Measurements from ENCODE around the gene IFI6. TPM values are rescaled to one million over a fixed set of nuclear protein-coding genes. Genes with fewer than 3 reads are reported as not detected.
"Not testable (repeated sequence)": the region's sequence is repeated elsewhere in the genome, so short reads cannot be mapped to it uniquely, and the experiment has no call there.

IFI6 gene
- total and polyA plus RNA-seq, 5 donors = 46.2 to 145 (median 59.3) TPM

GRCh38 chr1:27690183-27690582, 18.2 kb upstream of the IFI6 start:
- H3K4me1 ChIP-seq (ENCODE audit: control insufficient read depth, insufficient read depth, low read length) = no peaks in the 10 kb centered on the region
- DNase-seq = no peak
- 57% methylated on average over 2 of the region's 2 CpGs for WGBS
- H3K27ac ChIP-seq (ENCODE audit: low read length) = no peak overlapping the region
- intact Hi-C loops (cut with DNase I) = no loop called here
- ATAC-seq = no peak
- no peak overlapping the region for H3K4me3 ChIP-seq (ENCODE audit: low read length)
- H3K27me3 ChIP-seq (ENCODE audit: control insufficient read depth, insufficient read depth) = no peaks in the 10 kb centered on the region
- no peaks in the 10 kb centered on the region for H3K9me3 ChIP-seq (ENCODE audit: control insufficient read depth, low read length)

- DNase-seq (no peak), ATAC-seq (peak in 1 of 2 donors; percentile 61)
- no peaks in the 10 kb centered on the region for H3K9me3 ChIP-seq (ENCODE audit: control insufficient read depth, low read length)
- WGBS = 50% methylated on average over 4 of the region's 4 CpGs
- H3K27me3 ChIP-seq (ENCODE audit: control insufficient read depth, insufficient read depth) = no peaks in the 10 kb centered on the region
- H3K27ac ChIP-seq (ENCODE audit: low read length) = peak overlapping the region; percentile 48
- no peaks in the 10 kb centered on the region for H3K4me1 ChIP-seq (ENCODE audit: control insufficient read depth, insufficient read depth, low read length)
- intact Hi-C loops (cut with DNase I) = no loop called here
- no peak overlapping the region for H3K4me3 ChIP-seq (ENCODE audit: low read length)
Observed at GRCh38 chr1:27689423-27690173, 17.6 kb upstream of the IFI6 start.

DNA sequence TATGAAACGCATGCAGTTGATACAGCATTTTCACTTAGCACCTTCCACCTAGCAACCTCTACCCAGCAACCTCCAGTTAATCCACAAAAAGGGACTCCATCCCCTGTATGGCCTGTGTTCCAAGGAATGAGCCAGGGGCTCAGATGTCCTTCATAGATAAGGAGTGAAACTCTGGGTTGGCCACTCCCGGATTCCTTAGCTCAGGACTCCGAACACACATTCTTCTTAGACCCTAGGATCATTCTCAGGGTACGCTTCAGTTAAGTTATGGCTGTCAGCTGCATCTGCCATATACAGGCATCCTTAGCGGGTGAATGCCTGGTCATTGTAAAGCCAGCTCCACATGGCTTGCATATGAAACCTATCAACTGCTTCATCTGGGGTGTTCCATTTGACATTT, 15.9 kb upstream of the IFI6 start:
- no peaks in the 10 kb centered on the region for H3K9me3 ChIP-seq (ENCODE audit: control insufficient read depth, low read length)
- intact Hi-C loops (cut with DNase I) = no loop called here
- H3K27ac ChIP-seq (ENCODE audit: low read length) = no peak overlapping the region
- no peaks in the 10 kb centered on the region for H3K27me3 ChIP-seq (ENCODE audit: control insufficient read depth, insufficient read depth)
- ATAC-seq (no peak), DNase-seq (no peak)
- no peak overlapping the region for H3K4me3 ChIP-seq (ENCODE audit: low read length)
- WGBS = 91% methylated on average over 5 of the region's 5 CpGs
- no peaks in the 10 kb centered on the region for H3K4me1 ChIP-seq (ENCODE audit: control insufficient read depth, insufficient read depth, low read length)

GRCh38 chr1:27686223-27686990, 14.4 kb upstream of the IFI6 start:
- 71% methylated on average over 21 of the region's 21 CpGs for WGBS
- ATAC-seq = no peak
- intact Hi-C loops (cut with DNase I) = no loop called here

DNA sequence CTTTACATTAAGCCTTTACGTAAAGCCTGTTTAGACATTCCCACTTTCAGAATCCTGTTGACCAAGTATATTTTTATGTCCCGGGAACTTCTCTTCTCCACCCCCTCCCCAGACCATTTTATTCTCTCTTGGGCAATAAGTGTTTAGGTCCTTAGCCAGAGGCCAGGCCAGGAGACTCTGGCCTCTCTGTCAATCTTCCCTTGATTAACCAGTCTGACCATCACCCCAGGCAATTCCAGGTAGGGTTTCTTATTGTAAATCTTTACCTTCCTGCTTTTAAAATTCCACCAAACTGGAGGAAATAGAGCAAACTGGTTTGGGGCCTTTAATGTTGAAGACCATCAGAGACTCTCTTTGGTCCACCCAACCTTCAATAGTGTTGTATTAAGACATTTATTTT, 12.2 kb upstream of the IFI6 start:
- no peak overlapping the region for H3K4me3 ChIP-seq (ENCODE audit: low read length)

More at GRCh38 chr1:27686223-27686990, 14.4 kb upstream of the IFI6 start:
- no peaks in the 10 kb centered on the region for H3K9me3 ChIP-seq (ENCODE audit: control insufficient read depth, low read length)
- H3K4me3 ChIP-seq (ENCODE audit: low read length) = no peak overlapping the region
- no peaks in the 10 kb centered on the region for H3K27me3 ChIP-seq (ENCODE audit: control insufficient read depth, insufficient read depth)
- no peak for DNase-seq
- H3K27ac ChIP-seq (ENCODE audit: low read length) = no peak overlapping the region
- no peaks in the 10 kb centered on the region for H3K4me1 ChIP-seq (ENCODE audit: control insufficient read depth, insufficient read depth, low read length)

DNA sequence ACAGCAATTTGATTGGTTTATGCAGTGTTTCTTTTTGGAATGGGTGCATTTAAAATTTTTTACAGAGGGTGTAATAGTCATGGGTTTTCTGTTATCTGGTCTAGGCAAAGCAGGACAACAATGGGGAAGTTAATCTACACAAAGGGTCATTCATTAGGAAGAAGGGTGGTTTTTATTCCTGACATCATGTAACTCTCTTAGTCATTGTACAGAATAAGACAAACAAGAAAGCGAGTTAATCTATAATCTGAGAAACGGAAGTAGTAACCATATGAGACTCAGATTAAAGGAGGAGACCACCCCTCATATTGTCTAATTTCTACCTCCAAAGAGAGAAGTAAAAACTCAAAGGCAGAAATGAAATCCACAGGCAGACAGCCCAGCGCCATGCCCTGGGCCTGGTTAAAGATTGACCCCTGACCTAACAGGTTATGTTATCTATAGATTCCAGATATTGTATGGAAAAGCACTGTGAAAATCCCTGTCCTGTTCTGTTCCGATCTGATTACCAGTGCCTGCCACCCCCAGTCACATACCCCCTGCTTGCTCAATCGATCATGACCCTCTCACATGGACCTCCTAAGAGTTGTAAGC, 10.5 kb upstream of the IFI6 start:
- no peaks in the 10 kb centered on the region for H3K27me3 ChIP-seq (ENCODE audit: control insufficient read depth, insufficient read depth)
- WGBS = 82% methylated on average over 5 of the region's 5 CpGs
- no peak for DNase-seq
- no peaks in the 10 kb centered on the region for H3K9me3 ChIP-seq (ENCODE audit: control insufficient read depth, low read length)
- no peak for ATAC-seq
- H3K4me3 ChIP-seq (ENCODE audit: low read length) = no peak overlapping the region
- intact Hi-C loops (cut with DNase I) = no loop called here
- H3K4me1 ChIP-seq (ENCODE audit: control insufficient read depth, insufficient read depth, low read length) = no peaks in the 10 kb centered on the region
- no peak overlapping the region for H3K27ac ChIP-seq (ENCODE audit: low read length)

More for the DNA sequence above, 12.2 kb upstream of the IFI6 start:
- Histone ChIP-seq H3K9me3 (ENCODE audit: control insufficient read depth, low read length) (no peaks in the 10 kb centered on the region), H3K27me3 (ENCODE audit: control insufficient read depth, insufficient read depth) (no peaks in the 10 kb centered on the region), H3K27ac (ENCODE audit: low read length) (no peak overlapping the region), H3K4me1 (ENCODE audit: control insufficient read depth, insufficient read depth, low read length) (no peaks in the 10 kb centered on the region)
- 98% methylated on average over 2 of the region's 2 CpGs for WGBS
- ATAC-seq = no peak
- intact Hi-C loops (cut with DNase I) = no loop called here
- no peak for DNase-seq

- H3K27ac ChIP-seq (ENCODE audit: low read length); H3K4me3 ChIP-seq (ENCODE audit: low read length); ATAC-seq; H3K27me3 ChIP-seq (ENCODE audit: control insufficient read depth, insufficient read depth); DNase-seq; H3K9me3 ChIP-seq (ENCODE audit: control insufficient read depth, low read length); H3K4me1 ChIP-seq (ENCODE audit: control insufficient read depth, insufficient read depth, low read length); intact Hi-C loops (cut with DNase I): not testable (repeated sequence)
- 96% methylated on average over 4 of the region's 4 CpGs for WGBS
Observed at GRCh38 chr1:27681580-27681979, 9.6 kb upstream of the IFI6 start.

DNA sequence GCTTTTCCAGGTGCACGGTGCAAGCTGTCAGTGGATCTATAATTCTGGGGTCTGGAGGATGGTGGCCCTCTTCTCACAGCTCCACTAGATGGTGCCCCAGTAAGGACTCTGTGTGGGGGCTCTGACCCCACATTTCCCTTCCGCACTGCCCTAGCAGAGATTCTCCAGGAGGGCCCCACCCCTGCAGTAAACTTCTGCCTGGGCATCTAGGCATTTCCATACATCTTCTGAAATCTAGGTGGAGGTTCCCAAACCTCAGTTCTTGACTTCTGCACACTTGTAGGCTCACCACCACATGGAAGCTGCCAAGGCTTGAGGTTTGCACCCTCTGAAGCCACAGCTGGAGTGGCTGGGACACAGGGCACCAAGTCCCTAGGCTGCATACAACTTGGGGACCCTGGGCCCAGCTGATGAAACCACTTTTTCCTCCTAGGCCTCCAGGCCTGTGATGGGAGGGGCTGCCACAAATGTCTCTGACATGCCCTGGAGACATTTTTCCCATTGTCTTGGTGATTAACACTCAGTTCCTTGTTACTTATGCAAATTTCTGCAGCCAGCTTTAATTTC, 8.3 kb upstream of the IFI6 start:
- H3K27ac ChIP-seq (ENCODE audit: low read length); DNase-seq; intact Hi-C loops (cut with DNase I); H3K4me3 ChIP-seq (ENCODE audit: low read length); H3K9me3 ChIP-seq (ENCODE audit: control insufficient read depth, low read length); H3K27me3 ChIP-seq (ENCODE audit: control insufficient read depth, insufficient read depth); H3K4me1 ChIP-seq (ENCODE audit: control insufficient read depth, insufficient read depth, low read length); ATAC-seq: not testable (repeated sequence)
- WGBS = 94% methylated on average over 2 of the region's 2 CpGs

GRCh38 chr1:27678747-27679146, 6.8 kb upstream of the IFI6 start:
- intact Hi-C loops (cut with DNase I) = loop anchor here in 2 of 4 donors (10.0 kb wide), 1 partner anchor 46 kb away; the partner anchor contains the start of gene FAM76A (in 2 of the 2)
- Histone ChIP-seq H3K4me1 (ENCODE audit: control insufficient read depth, insufficient read depth, low read length) (no peaks in the 10 kb centered on the region), H3K27ac (ENCODE audit: low read length) (no peak overlapping the region), H3K4me3 (ENCODE audit: low read length) (no peak overlapping the region), H3K27me3 (ENCODE audit: control insufficient read depth, insufficient read depth) (no peaks in the 10 kb centered on the region), H3K9me3 (ENCODE audit: control insufficient read depth, low read length) (no peaks in the 10 kb centered on the region)
- ATAC-seq (no peak), DNase-seq (no peak)

DNA sequence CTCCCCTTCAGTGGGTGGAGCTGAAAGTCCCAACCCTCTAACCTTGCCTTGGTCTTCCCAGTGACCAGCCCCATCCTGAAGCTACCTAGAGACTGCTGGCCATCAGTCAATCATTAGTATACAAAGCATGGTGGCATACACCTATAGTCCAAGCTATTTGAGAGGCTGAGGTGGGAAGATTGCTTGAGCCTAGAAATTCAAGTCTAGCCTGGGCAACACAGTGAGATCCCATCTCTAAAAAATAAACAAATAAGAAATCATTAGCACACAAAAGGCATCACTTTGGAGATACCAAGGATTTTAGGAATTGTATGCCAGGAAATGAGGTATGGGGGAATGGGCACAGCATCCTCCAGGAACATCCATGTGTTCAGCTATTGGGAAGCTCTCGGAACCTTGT, 4.4 kb upstream of the IFI6 start:
- peaks cover 2% of the 10 kb centered on the region for H3K4me1 ChIP-seq (ENCODE audit: control insufficient read depth, insufficient read depth, low read length)
- no peak for ATAC-seq

GRCh38 chr1:27672750-27673112, 739 bp upstream of the IFI6 start:
- Histone ChIP-seq H3K9me3 (ENCODE audit: control insufficient read depth, low read length) (no peaks in the 10 kb centered on the region), H3K4me1 (ENCODE audit: control insufficient read depth, insufficient read depth, low read length) (peaks cover 3% of the 10 kb centered on the region), H3K4me3 (ENCODE audit: low read length) (peak overlapping the region; percentile 79), H3K27ac (ENCODE audit: low read length) (peak overlapping the region; percentile 76), H3K27me3 (ENCODE audit: control insufficient read depth, insufficient read depth) (no peaks in the 10 kb centered on the region)
- intact Hi-C loops (cut with DNase I) = loop anchor here in 2 of 4 donors (10.0 kb wide), 1 partner anchor 52 kb away; the partner anchor contains the start of gene FAM76A (in 2 of the 2)
- DNase-seq (no peak), ATAC-seq (no peak)

More for the DNA sequence above, 4.4 kb upstream of the IFI6 start:
- Histone ChIP-seq H3K9me3 (ENCODE audit: control insufficient read depth, low read length) (no peaks in the 10 kb centered on the region), H3K27ac (ENCODE audit: low read length) (no peak overlapping the region), H3K27me3 (ENCODE audit: control insufficient read depth, insufficient read depth) (no peaks in the 10 kb centered on the region), H3K4me3 (ENCODE audit: low read length) (no peak overlapping the region)
- DNase-seq = no peak
- WGBS = 100% methylated on average over 1 of the region's 1 CpG
- intact Hi-C loops (cut with DNase I) = loop anchor here in 2 of 4 donors (10.0 kb wide), 1 partner anchor 48 kb away; the partner anchor contains the start of gene FAM76A (in 2 of the 2)

Measured in right cardiac atrium (tissue), 5 donors.